H1 (cell line): Measurements from ENCODE around the gene ASXL1. TPM values are rescaled to one million over a fixed set of nuclear protein-coding genes. Genes with fewer than 3 reads are reported as not detected.

ENCODE experiments used
- CHD1 ChIP-seq: IDR thresholded peaks from 2 replicates; pipeline ENCODE4 v1.6.1; 2012; ENCODE audit warnings: low read depth, low read length, improper control_type of control experiment
- CHD7 ChIP-seq: fragments of 300-600 bp; sonication (generic); IDR thresholded peaks from 2 replicates; pipeline ENCODE4 v1.7.1; 2012; ENCODE audit warnings: low read length, moderate library complexity, mild to moderate bottlenecking, inconsistent platforms; ENCODE audit not compliant: insufficient replicate concordance
- E2F6 ChIP-seq: IDR thresholded peaks from 2 replicates; pipeline ENCODE4 v1.6.1; 2012; ENCODE audit warnings: inconsistent platforms
- EGR1 ChIP-seq: IDR thresholded peaks from 2 replicates; pipeline ENCODE4 v1.6.1; 2011; ENCODE audit warnings: low read depth, low read length, borderline replicate concordance
- GTF2F1 ChIP-seq: IDR thresholded peaks from 2 replicates; pipeline ENCODE4 v1.6.1; 2012; ENCODE audit warnings: low read depth, low read length, improper control_type of control experiment, borderline replicate concordance
- HDAC6 ChIP-seq: IDR thresholded peaks from one replicate; pipeline ENCODE4 v1.7.1; 2012; ENCODE audit warnings: low read depth, mild to moderate bottlenecking, inconsistent platforms, low read length, moderate library complexity
- RFX5 ChIP-seq: IDR thresholded peaks from 2 replicates; pipeline ENCODE4 v1.6.1; 2011; ENCODE audit warnings: low read depth, low read length, improper control_type of control experiment, borderline replicate concordance
- SIX5 ChIP-seq: IDR thresholded peaks from 2 replicates; pipeline ENCODE4 v1.6.1; 2011; ENCODE audit warnings: mild to moderate bottlenecking, low read depth, low read length
- SRF ChIP-seq: IDR thresholded peaks from 2 replicates; pipeline ENCODE4 v1.6.1; 2011; ENCODE audit warnings: mild to moderate bottlenecking, low read depth, low read length, moderate library complexity
- TEAD4 ChIP-seq: IDR thresholded peaks from 2 replicates; pipeline ENCODE4 v1.6.1; 2012; ENCODE audit warnings: low read depth, low read length, inconsistent platforms, mixed read lengths
- ZNF274 ChIP-seq: IDR thresholded peaks from 2 replicates; pipeline ENCODE4 v1.7.0; 2012; ENCODE audit warnings: low read length, borderline replicate concordance; ENCODE audit errors: extremely low read depth
- polyA plus RNA-seq, 7 experiments: library from polyadenylated mRNA; depleted of rRNA in 3 of 7; stranded (reverse) in 5 of 7; unstranded in 2 of 7; fragments of >200 nt in 5 of 7; fragments of 200-250 nt in 2 of 7; gene quantifications; 1 replicate in 5 of 7; 2 replicates in 1 of 7; 4 replicates in 1 of 7; pipeline versions ENCODE4 v1.2.1 to v1.2.3, GENCODE V29; 2011 to 2013; ENCODE audit warnings: missing spikeins in 2 of 7, mixed read lengths in 2 of 7
- total RNA-seq: library from RNA; stranded (reverse); fragmentation: NEBNext Ultra II Directional; extraction: Animal tissue kit (Norgen Biotek cat#: 25700); gene quantifications from 2 replicates; pipeline ENCODE4 v1.2.1, GENCODE V29; 2021

Gene ASXL1
- total and polyA plus RNA-seq, 2 of the 8 experiments (the other 6 are each of a cell fraction or from before 2014, with no cell fraction given), result 10.6 to 26.5 TPM

GRCh38 chr20:32396646-32397160 is 38.6 kb downstream of the ASXL1 start (continued):
- TF ChIP-seq CHD7 (no peak), TEAD4 (no peak), EGR1 (no peak), CHD1 (no peak), E2F6 (no peak), RFX5 (no peak), SRF (no peak), SIX5 (no peak), ZNF274 (no peak), HDAC6 (no peak), GTF2F1 (no peak)
